Sigmoid colon (tissue), 7 donors: ENCODE data around the gene FABP2. TPM values are rescaled to one million over a fixed set of nuclear protein-coding genes. Genes with fewer than 3 reads are reported as not detected.

Experiments used
- DNase-seq: peaks from one replicate; pipeline ENCODE4 v3.0.0-alpha.2; 2019
- H3K27ac ChIP-seq, 4 donors: fragments of 200-600 bp; sonication (generic); one replicate each; pipeline ENCODE4 v1.5.1; 2016 to 2019; ENCODE audit warnings: mild to moderate bottlenecking in 1 of 4
- H3K27me3 ChIP-seq, 3 donors: fragments of 200-600 bp; sonication (generic); one replicate each; pipeline ENCODE4 v1.5.1; 2019; ENCODE audit warnings: mild to moderate bottlenecking in 1 of 3
- H3K36me3 ChIP-seq, 4 donors: fragments of 200-600 bp; sonication (generic); one replicate each; pipeline ENCODE4 v1.5.1; 2016 to 2019
- H3K4me1 ChIP-seq, 4 donors: fragments of 200-600 bp; sonication (generic); one replicate each; pipeline ENCODE4 v1.5.1; 2017 to 2019
- H3K4me3 ChIP-seq, 4 donors: fragments of 200-600 bp; sonication (generic); one replicate each; pipeline ENCODE4 v1.5.1; 2017 to 2019; ENCODE audit warnings: mild to moderate bottlenecking in 2 of 4, moderate library complexity in 1 of 4
- H3K9me3 ChIP-seq, 4 donors: fragments of 200-600 bp in 3 of 4; sonication (generic) in 3 of 4; one replicate each; pipeline versions ENCODE4 v1.5.1 to v1.6.1; 2013 to 2019
- CTCF ChIP-seq, 4 experiments: fragments of 450-650 bp in 3 of 4; fragments of 200-600 bp in 1 of 4; IDR thresholded peaks; one replicate each; pipeline ENCODE4 v1.5.1; 2016 to 2019; ENCODE audit warnings: antibody characterized with exemption in 4 of 4, mild to moderate bottlenecking in 3 of 4, moderate library complexity in 2 of 4
- EP300 ChIP-seq, 4 donors: sonication (generic); formaldehyde crosslinking; IDR thresholded peaks; one replicate each; pipeline ENCODE4 v1.6.1; 2017; ENCODE audit warnings: antibody characterized with exemption in 4 of 4
- POLR2A ChIP-seq, 2 donors: fragments of 450-650 bp; IDR thresholded peaks; one replicate each; pipeline ENCODE4 v1.6.1; 2016; ENCODE audit warnings: antibody characterized with exemption in 2 of 2, mild to moderate bottlenecking in 2 of 2, moderate library complexity in 2 of 2
- POLR2AphosphoS5 ChIP-seq, 4 donors: sonication (generic); formaldehyde crosslinking; IDR thresholded peaks; one replicate each; pipeline ENCODE4 v1.6.1; 2017; ENCODE audit warnings: antibody characterized with exemption in 4 of 4
- WGBS, 2 donors: extraction: QIAGEN DNeasy Blood & Tissue Kit; methylation state at CpG; one replicate each; pipeline ENCODE4 v1.1.7; 2013; 5-methylcytosine and 5-hydroxymethylcytosine counted together
- intact Hi-C: fragments of 100-400 bp; cut with DNase I; formaldehyde crosslinking; loops from one replicate; pipeline ENCODE4 v1.15.1; 2023
- polyA plus RNA-seq, 3 donors: library from polyadenylated mRNA; stranded (reverse); fragments of 200-250 nt; gene quantifications; one replicate each; pipeline ENCODE4 v1.2.3, GENCODE V29; 2013
- small RNA-seq, 3 donors: library from RNA; depleted of rRNA; stranded (forward); fragments of <200 nt; gene quantifications; one replicate each; pipeline ENCODE3, GENCODE V24; 2016
- total RNA-seq, 4 donors: library from RNA; depleted of rRNA; stranded (reverse); fragments of >200 nt; gene quantifications; one replicate each; pipeline ENCODE4 v1.1.0, GENCODE V29; 2016
- donor health status: healthy with polysubstance abuse.
- donor health status: Bipolar disorder and iron deficiency.
- donor health status: healthy.

Gene FABP2
- total and polyA plus RNA-seq, 7 donors = 22.1 to 167 (median 110) TPM; not detected in 4

DNA sequence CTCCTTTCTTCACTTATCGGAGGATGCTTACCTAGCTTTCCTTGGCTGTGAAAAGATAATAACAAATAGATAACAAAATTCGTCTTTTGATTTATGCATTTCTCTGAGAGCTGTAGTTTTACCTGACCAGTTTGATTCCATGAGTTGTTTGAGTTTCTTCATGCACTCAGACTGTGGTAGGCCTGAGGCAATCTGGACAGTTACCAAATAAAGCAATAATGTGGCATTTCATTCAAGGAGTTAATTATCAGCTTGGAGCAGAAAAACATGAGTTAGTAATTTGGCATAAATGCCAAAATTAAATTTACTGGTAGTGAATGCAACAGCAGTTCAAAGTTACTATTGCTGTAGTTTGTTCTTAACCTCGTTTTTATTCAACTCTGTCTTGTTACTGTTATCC lies 53.5 kb downstream of the FABP2 start:
- 84 to 94% methylated on average over 3 of the region's 3 CpGs for WGBS, 2 donors
- TF ChIP-seq POLR2AphosphoS5 (IDR thresholded peaks at IDR 0.05) = no peak
- TF ChIP-seq CTCF (IDR thresholded peaks at IDR 0.05) = no peak
- no peak for TF ChIP-seq EP300 (IDR thresholded peaks at IDR 0.05)
- no peak for TF ChIP-seq POLR2A (IDR thresholded peaks at IDR 0.05)
- H3K4me1 ChIP-seq = no peaks in the 10 kb centered on the region
- H3K27me3 ChIP-seq = no peaks in the 10 kb centered on the region
- DNase-seq = no peak
- no peak overlapping the region for H3K4me3 ChIP-seq
- peaks cover 0 to 52% (median 9%) of the 10 kb centered on the region in 4 donors for H3K36me3 ChIP-seq
- H3K9me3 ChIP-seq = no peaks in the 10 kb centered on the region
- no peak overlapping the region for H3K27ac ChIP-seq
- intact Hi-C loops = no loop called here

Small RNA genes within 50 kb of the gene (small RNA-seq; reads per million reads assigned to genes)
- 0 reads per million in 3 donors for gene RNU4-33P

Other genes with a start within 250 kb of the FABP2 start
- gene MYOZ2, start 186.3 kb downstream of the FABP2 start, total RNA-seq = 1 to 10 TPM in 1 of 4 donors, under 1 TPM in 3; 0.28 to 1.4 (median 0.82) TPM
- gene MYOZ2, start 186.3 kb downstream of the FABP2 start, polyA plus RNA-seq = under 1 TPM; 0.35 to 0.69 (median 0.60) TPM
- gene USP53, start 109.4 kb downstream of the FABP2 start, total RNA-seq = 10 to 100 TPM; 31.1 to 64.0 (median 46.7) TPM
- 10 to 100 TPM; 22.6 to 34.7 (median 26.4) TPM for gene USP53, start 109.4 kb downstream of the FABP2 start, polyA plus RNA-seq